Bronchial epithelial cell (primary cell): ENCODE measurements around the gene RPS27L. TPM values are rescaled to one million over a fixed set of nuclear protein-coding genes. Genes with fewer than 3 reads are reported as not detected.

Source experiments
- DNase-seq: peaks from one replicate; pipeline ENCODE4 v3.0.0-alpha.2; 2010; ENCODE audit warnings: low read depth
- FAIRE-seq: peaks from 2 replicates; lab custom pipeline; 2011; peaks lifted over from hg19 to GRCh38; lab: Jason Lieb, UNC
- H3K27me3 ChIP-seq: 2 replicates; pipeline ENCODE4 v1.5.1; 2011; ENCODE audit warnings: low read length; ENCODE audit not compliant: control insufficient read depth, insufficient read depth
- H3K36me3 ChIP-seq: 2 replicates; pipeline ENCODE4 v1.5.1; 2011; ENCODE audit warnings: low read length; ENCODE audit not compliant: control insufficient read depth, insufficient read depth
- H3K4me3 ChIP-seq: 2 replicates; pipeline ENCODE4 v1.5.1; 2011; ENCODE audit warnings: mild to moderate bottlenecking, low read depth, low read length, control low read depth
- CTCF ChIP-seq: IDR thresholded peaks from 2 replicates; pipeline ENCODE4 v1.5.1; 2011; ENCODE audit warnings: mild to moderate bottlenecking, moderate library complexity, low read length, control low read depth, inconsistent platforms; ENCODE audit not compliant: insufficient read depth, severe bottlenecking
- total RNA-seq: library from RNA; depleted of rRNA; stranded (reverse); fragments of >200 nt; gene quantifications from 2 replicates; pipeline ENCODE4 v1.2.1, GENCODE V29; 2014

Gene RPS27L
- total RNA-seq, 1 donor from 2014 or later = 62.7 TPM

- Histone ChIP-seq H3K4me3 (peak within 1 kb of the TSS; percentile 65), H3K36me3 (no peaks in the 10 kb centered on the region), H3K27me3 (no peaks in the 10 kb centered on the region)
- FAIRE-seq (no peak), DNase-seq (peak; percentile 76)
- TF ChIP-seq CTCF = no peak
Observed at GRCh38 chr15:63188926-63189871, 31.9 kb upstream of the RPS27L start, which contains the start of gene RAB8B. TSS of gene RAB8B (plus strand) at chr15:63189606. CDS start at chr15:63189625, 19 bp downstream.

- Histone ChIP-seq H3K36me3 (no peaks in the 10 kb centered on the region), H3K27me3 (no peaks in the 10 kb centered on the region), H3K4me3 (peak overlapping the region; percentile 65)
- no peak for FAIRE-seq
- DNase-seq = no peak
- TF ChIP-seq CTCF = no peak
Observed at GRCh38 chr15:63188247-63188925, 31.1 kb upstream of the RPS27L start.

- no peak for FAIRE-seq
- no peak for DNase-seq
- no peak for TF ChIP-seq CTCF
- no peaks in the 10 kb centered on the region for H3K27me3 ChIP-seq
- H3K36me3 ChIP-seq = no peaks in the 10 kb centered on the region
- H3K4me3 ChIP-seq = no peak overlapping the region
Observed at GRCh38 chr15:63187589-63188226, 30.4 kb upstream of the RPS27L start.

GRCh38 chr15:63186065-63186464, 28.8 kb upstream of the RPS27L start:
- TF ChIP-seq CTCF = no peak
- peak; percentile 98 for DNase-seq
- H3K36me3 ChIP-seq = no peaks in the 10 kb centered on the region
- FAIRE-seq = no peak
- no peak overlapping the region for H3K4me3 ChIP-seq
- no peaks in the 10 kb centered on the region for H3K27me3 ChIP-seq

- H3K36me3 ChIP-seq = no peaks in the 10 kb centered on the region
- H3K27me3 ChIP-seq = no peaks in the 10 kb centered on the region
- no peak for TF ChIP-seq CTCF
- no peak for FAIRE-seq
- no peak overlapping the region for H3K4me3 ChIP-seq
- DNase-seq = no peak
Observed at GRCh38 chr15:63185206-63185605, 27.9 kb upstream of the RPS27L start.
